K562 (cell line): ENCODE data around the gene ATRX.

Source experiments
- BACH1 ChIP-seq: fragments of 200-800 bp; sonication (Bioruptor generic); IDR thresholded peaks from 2 replicates; pipeline ENCODE4 v1.6.1; 2016; ENCODE audit warnings: missing genetic modification characterization, missing compliant biosample characterization
- CBX2 ChIP-seq: fragments of 200-600 bp; sonication (generic); IDR thresholded peaks from one replicate; pipeline ENCODE4 v1.6.1; 2012; ENCODE audit warnings: mild to moderate bottlenecking, low read length, inconsistent platforms; ENCODE audit not compliant: insufficient read depth, poor library complexity, severe bottlenecking
- CBX3 ChIP-seq, 2 experiments: IDR thresholded peaks; 1 replicate in 1 of 2; 2 replicates in 1 of 2; pipeline ENCODE4 v1.6.1; 2012; ENCODE audit warnings: inconsistent platforms in 2 of 2, low read length in 2 of 2, borderline replicate concordance in 1 of 2, control low read depth in 1 of 2
- CEBPB ChIP-seq: fragments of 450-650 bp; IDR thresholded peaks from 2 replicates; pipeline ENCODE4 v1.6.1; 2016; ENCODE audit warnings: missing genetic modification characterization, missing compliant biosample characterization
- CTCF ChIP-seq, 3 experiments: IDR thresholded peaks in 2 of 3; conservative IDR thresholded peaks in 1 of 3; 2 replicates each; pipeline ENCODE4 v1.5.1; 2011 to 2012; ENCODE audit warnings: low read length in 3 of 3, mild to moderate bottlenecking in 3 of 3, control low read depth in 2 of 3, improper control_type of control experiment in 1 of 3, inconsistent platforms in 1 of 3, low read depth in 1 of 3, mixed read lengths in 1 of 3, moderate library complexity in 1 of 3; ENCODE audit not compliant: insufficient read depth in 2 of 3
- EZH2 ChIP-seq: IDR thresholded peaks from 2 replicates; pipeline ENCODE4 v1.6.1; 2012; ENCODE audit warnings: low read depth, mild to moderate bottlenecking, inconsistent platforms, low read length, borderline replicate concordance
- HDAC2 ChIP-seq: fragments of 450-650 bp; IDR thresholded peaks from 2 replicates; pipeline ENCODE4 v1.6.1; 2016; ENCODE audit warnings: mild to moderate bottlenecking
- HNRNPK ChIP-seq: fragments of 200-400 bp; formaldehyde crosslinking; IDR thresholded peaks from one replicate; pipeline ENCODE4 v1.6.1; 2018; ENCODE audit warnings: mild to moderate bottlenecking, low read depth, low read length; ENCODE audit not compliant: poor library complexity, severe bottlenecking
- MEIS2 ChIP-seq: fragments of 450-650 bp; IDR thresholded peaks from 2 replicates; pipeline ENCODE4 v1.6.1; 2014; ENCODE audit warnings: mild to moderate bottlenecking; ENCODE audit not compliant: partially characterized antibody
- POLR2A ChIP-seq: fragments of 450-650 bp; conservative IDR thresholded peaks from 2 replicates; pipeline ENCODE4 v1.6.1; 2016
- RBBP5 ChIP-seq: fragments of 200-600 bp; sonication (generic); IDR thresholded peaks from 2 replicates; pipeline ENCODE4 v1.6.1; 2012; ENCODE audit warnings: borderline replicate concordance, mild to moderate bottlenecking, low read length, control low read depth, inconsistent platforms; ENCODE audit not compliant: insufficient read depth, poor library complexity, severe bottlenecking
- SP2 ChIP-seq: IDR thresholded peaks from 2 replicates; pipeline ENCODE4 v1.6.1; 2011; ENCODE audit warnings: mild to moderate bottlenecking, low read depth, low read length, moderate library complexity; ENCODE audit not compliant: poor library complexity, severe bottlenecking; ENCODE audit errors: extremely low read depth
- YY1 ChIP-seq, 3 experiments: IDR thresholded peaks; 2 replicates each; pipeline ENCODE4 v1.6.1; 2011; ENCODE audit warnings: low read length in 2 of 3, mild to moderate bottlenecking in 2 of 3, moderate library complexity in 2 of 3, borderline replicate concordance in 1 of 3, control low read depth in 1 of 3, low read depth in 1 of 3; ENCODE audit not compliant: insufficient read depth in 3 of 3, insufficient replicate concordance in 2 of 3, control insufficient read depth in 1 of 3, insufficient read length in 1 of 3; ENCODE audit errors: extremely low read depth in 1 of 3
- ZFX ChIP-seq: sonication (generic); formaldehyde crosslinking; IDR thresholded peaks from 2 replicates; pipeline ENCODE4 v1.8.0; 2022; ENCODE audit warnings: mild to moderate bottlenecking, missing genetic modification reagents, moderate library complexity

GRCh38 chrX:77514177-77514576 lies 271.8 kb downstream of the ATRX start:
- no peak for TF ChIP-seq CBX2
- TF ChIP-seq EZH2, result no peak
- TF ChIP-seq POLR2A, result no peak
- no peak for TF ChIP-seq ZFX (CRISPR knock-in tag)
- no peak for TF ChIP-seq BACH1
- no peak for TF ChIP-seq HDAC2
- no peak for TF ChIP-seq MEIS2
- no peak for TF ChIP-seq HNRNPK
- no peak for TF ChIP-seq YY1 (IDR thresholded peaks at IDR 0.05; ENCODE audit: borderline replicate concordance in 1 of 3, control insufficient read depth in 1 of 3, extremely low read depth in 1 of 3, insufficient read depth in 3 of 3, insufficient read length in 1 of 3, insufficient replicate concordance in 2 of 3, low read depth in 1 of 3, low read length in 2 of 3)
- no peak for TF ChIP-seq CBX3 (IDR thresholded peaks at IDR 0.05; ENCODE audit: borderline replicate concordance in 1 of 2, low read length in 2 of 2)
- no peak for TF ChIP-seq CTCF (IDR thresholded peaks at IDR 0.05 in 2 of 3, conservative IDR thresholded peaks at IDR 0.05 in 1 of 3; ENCODE audit: insufficient read depth in 2 of 3, low read depth in 1 of 3, low read length in 3 of 3)
- no peak for TF ChIP-seq CEBPB (tag)
- TF ChIP-seq RBBP5, result no peak
- TF ChIP-seq SP2, result no peak
